Activated CD8-positive, alpha-beta T cell treated with anti-CD3 and anti-CD28 coated beads for 36 hours (primary cell): ENCODE measurements around the gene KRTAP20-3. TPM values are rescaled to one million over a fixed set of nuclear protein-coding genes. Genes with fewer than 3 reads are reported as not detected.

Experiments
- ATAC-seq: fragments of 200-7000 bp; cut with Tn5 transposase; one replicate; pipeline ENCODE4 v1.10.0; 2021; ENCODE audit warnings: mild to moderate bottlenecking, moderate library complexity
- CTCF ChIA-PET: fragments of 350-600 bp; sonication (Branson Sonifier 250); formaldehyde crosslinking; loops from one replicate; lab custom pipeline; 2021; ENCODE audit warnings: antibody characterized with exemption; lab: Charles Lee
- POLR2A ChIA-PET: fragments of 350-600 bp; sonication (Branson Sonifier 250); formaldehyde crosslinking; loops from one replicate; lab custom pipeline; 2021; ENCODE audit warnings: antibody characterized with exemption; lab: Charles Lee
- DNase-seq: peaks from one replicate; pipeline ENCODE4 v3.0.0-alpha.2; 2020
- H3K27ac Mint-ChIP-seq: one replicate; pipeline ENCODE4 v1.8.0; 2021; ENCODE audit warnings: mild to moderate bottlenecking, mixed read lengths
- H3K27me3 Mint-ChIP-seq: one replicate; pipeline ENCODE4 v1.8.0; 2021; ENCODE audit warnings: mixed read lengths
- H3K36me3 Mint-ChIP-seq: one replicate; pipeline ENCODE4 v1.8.0; 2021; ENCODE audit warnings: low read depth, mixed read lengths
- H3K4me1 Mint-ChIP-seq: one replicate; pipeline ENCODE4 v1.8.0; 2021; ENCODE audit warnings: low read depth, mixed read lengths
- H3K4me3 Mint-ChIP-seq: one replicate; pipeline ENCODE4 v1.8.0; 2021; ENCODE audit warnings: mild to moderate bottlenecking, moderate library complexity, mixed read lengths
- H3K9me3 Mint-ChIP-seq: one replicate; pipeline ENCODE4 v1.8.0; 2021; ENCODE audit warnings: mixed read lengths
- CTCF ChIP-seq: fragments of 200-600 bp; IDR thresholded peaks from one replicate; pipeline ENCODE4 v1.8.0; 2022; ENCODE audit warnings: antibody characterized with exemption, mild to moderate bottlenecking
- intact Hi-C: fragments of 100-400 bp; cut with micrococcal nuclease; formaldehyde crosslinking; loops from one replicate; pipeline ENCODE4 v1.10.0; 2022
- total RNA-seq, 2 experiments: library from RNA; stranded (reverse); gene quantifications; one replicate each; pipeline ENCODE4 v1.2.3, GENCODE V29; 2021

KRTAP20-3 gene
- total RNA-seq, 2 experiments from 2014 or later = not detected

DNA sequence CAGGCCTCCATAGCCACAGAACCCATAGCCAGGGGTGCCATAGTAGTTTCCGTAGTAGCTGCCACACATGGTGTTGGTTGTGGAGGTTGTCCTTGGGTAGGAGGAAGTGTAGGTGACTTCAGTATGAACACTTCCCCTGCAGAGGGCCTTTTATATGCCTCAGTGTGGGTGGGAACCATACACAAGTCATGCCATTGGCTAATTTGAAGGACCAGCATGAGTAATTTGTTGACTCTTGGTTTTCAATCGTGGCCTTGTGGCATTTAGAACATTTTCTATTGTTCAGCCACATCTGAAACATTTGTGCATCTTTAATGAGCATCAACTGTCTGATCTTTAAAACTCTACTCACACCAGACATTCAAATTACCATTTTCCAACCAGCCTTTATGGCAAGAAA is 28.8 kb upstream of the KRTAP20-3 start, which contains the start of gene KRTAP6-1:
TSS of gene KRTAP6-1 (minus strand) at position 95 of the 400 bp plus-strand sequence. CDS start at position 69, 26 bp downstream.
- intact Hi-C loops = no loop called here
- no peak for TF ChIP-seq CTCF
- ChIA-PET CTCF (no interaction called here), POLR2A (no interaction called here)
- H3K27me3 Mint-ChIP-seq = no peaks in the 10 kb centered on the region
- H3K27ac Mint-ChIP-seq = no peak within 1 kb of the TSS
- ATAC-seq (no peak), DNase-seq (no peak)
- H3K36me3 Mint-ChIP-seq = no peaks in the 10 kb centered on the region
- H3K4me1 Mint-ChIP-seq = no peaks in the 10 kb centered on the region
- no peak within 1 kb of the TSS for H3K4me3 Mint-ChIP-seq
- no peaks in the 10 kb centered on the region for H3K9me3 Mint-ChIP-seq

GRCh38 chr21:30615199-30615598 is 27.5 kb upstream of the KRTAP20-3 start:
- Mint-ChIP-seq H3K27ac (no peak overlapping the region), H3K36me3 (no peaks in the 10 kb centered on the region), H3K27me3 (no peaks in the 10 kb centered on the region), H3K4me1 (no peaks in the 10 kb centered on the region), H3K4me3 (no peak overlapping the region), H3K9me3 (no peaks in the 10 kb centered on the region)
- POLR2A ChIA-PET = no interaction called here
- DNase-seq (no peak), ATAC-seq (no peak)
- intact Hi-C loops = no loop called here
- CTCF ChIA-PET = no interaction called here
- no peak for TF ChIP-seq CTCF

- CTCF ChIA-PET = no interaction called here
- no peak for DNase-seq
- Mint-ChIP-seq H3K4me3 (no peak within 1 kb of the TSS), H3K27me3 (no peaks in the 10 kb centered on the region), H3K9me3 (no peaks in the 10 kb centered on the region), H3K27ac (no peak within 1 kb of the TSS), H3K4me1 (no peaks in the 10 kb centered on the region), H3K36me3 (no peaks in the 10 kb centered on the region)
- intact Hi-C loops = no loop called here
- no peak for TF ChIP-seq CTCF
- POLR2A ChIA-PET = no interaction called here
- ATAC-seq = no peak
Observed at GRCh38 chr21:30616125-30616524, 26.5 kb upstream of the KRTAP20-3 start, which contains the start of gene KRTAP20-1. TSS of gene KRTAP20-1 (plus strand) at chr21:30616425. CDS start at chr21:30616455, 30 bp downstream.

GRCh38 chr21:30620080-30620479 is 22.6 kb upstream of the KRTAP20-3 start:
- DNase-seq (no peak), ATAC-seq (no peak)
- no peaks in the 10 kb centered on the region for H3K27me3 Mint-ChIP-seq
- no peaks in the 10 kb centered on the region for H3K4me1 Mint-ChIP-seq
- H3K4me3 Mint-ChIP-seq = no peak overlapping the region
- H3K27ac Mint-ChIP-seq = no peak overlapping the region
- TF ChIP-seq CTCF = no peak
- no peaks in the 10 kb centered on the region for H3K9me3 Mint-ChIP-seq
- no peaks in the 10 kb centered on the region for H3K36me3 Mint-ChIP-seq
- ChIA-PET CTCF (interaction anchor here (1.1 kb wide), 1 partner anchor 14 kb away, joined by 3 read pairs; no protein-coding TSS in a partner anchor), POLR2A (no interaction called here)
- intact Hi-C loops = no loop called here

GRCh38 chr21:30620522-30620921 is 22.1 kb upstream of the KRTAP20-3 start, which contains the start of gene KRTAP20-4:
TSS of gene KRTAP20-4 (plus strand) at chr21:30620627.
- Mint-ChIP-seq H3K27ac (no peak within 1 kb of the TSS), H3K27me3 (no peaks in the 10 kb centered on the region), H3K36me3 (no peaks in the 10 kb centered on the region), H3K4me3 (no peak within 1 kb of the TSS), H3K9me3 (no peaks in the 10 kb centered on the region), H3K4me1 (no peaks in the 10 kb centered on the region)
- TF ChIP-seq CTCF = no peak
- ChIA-PET CTCF (interaction anchor here (1.1 kb wide), 1 partner anchor 15 kb away, joined by 3 read pairs; no protein-coding TSS in a partner anchor), POLR2A (no interaction called here)
- intact Hi-C loops = no loop called here
- ATAC-seq = no peak
- no peak for DNase-seq
